OCI-LY1 (cell line): Measurements from ENCODE around the gene B3GALT2.

Source experiments
- H2AFZ ChIP-seq: fragments of 200-600 bp; sonication (generic), shearing (Covaris generic); 2 replicates; pipeline ENCODE4 v1.6.0; 2014; ENCODE audit warnings: antibody characterized with exemption, mild to moderate bottlenecking, low read length
- H3F3A ChIP-seq: fragments of 200-600 bp; sonication (generic), shearing (Covaris generic); 2 replicates; pipeline ENCODE4 v1.6.0; 2014; ENCODE audit warnings: mild to moderate bottlenecking, antibody characterized with exemption, low read length, moderate library complexity; ENCODE audit not compliant: insufficient read depth
- H3K27ac ChIP-seq: fragments of 200-600 bp; sonication (generic); 2 replicates; pipeline ENCODE4 v1.5.1; 2014; ENCODE audit warnings: low read length, mixed run types, mild to moderate bottlenecking, low read depth; ENCODE audit not compliant: poor library complexity, severe bottlenecking
- H3K27me3 ChIP-seq: fragments of 200-600 bp; sonication (generic); 2 replicates; pipeline ENCODE4 v1.6.0; 2014; ENCODE audit warnings: antibody characterized with exemption, mild to moderate bottlenecking, low read length, moderate library complexity; ENCODE audit not compliant: insufficient read depth
- H3K36me3 ChIP-seq: fragments of 200-600 bp; sonication (generic); 2 replicates; pipeline ENCODE4 v1.6.1; 2014; ENCODE audit warnings: mild to moderate bottlenecking, antibody characterized with exemption, low read length, moderate library complexity, mixed read lengths; ENCODE audit not compliant: insufficient read depth
- H3K4me1 ChIP-seq: fragments of 200-600 bp; sonication (generic); 2 replicates; pipeline ENCODE4 v1.5.1; 2014; ENCODE audit warnings: mild to moderate bottlenecking, low read length, moderate library complexity; ENCODE audit not compliant: insufficient read depth, severe bottlenecking
- H3K4me2 ChIP-seq: fragments of 200-600 bp; sonication (generic), shearing (Covaris generic); 2 replicates; pipeline ENCODE4 v1.6.1; 2014; ENCODE audit warnings: low read length
- H3K4me3 ChIP-seq: fragments of 200-600 bp; sonication (generic); 2 replicates; pipeline ENCODE4 v1.5.1; 2014; ENCODE audit warnings: low read length, low read depth, mild to moderate bottlenecking, mixed read lengths; ENCODE audit not compliant: poor library complexity, severe bottlenecking
- H3K79me2 ChIP-seq: fragments of 200-600 bp; shearing (Covaris generic); 2 replicates; pipeline ENCODE4 v1.6.1; 2016; ENCODE audit warnings: mixed run types, low read length, mixed read lengths; ENCODE audit not compliant: insufficient read depth
- H3K9ac ChIP-seq: fragments of 200-600 bp; sonication (generic), shearing (Covaris generic); 2 replicates; pipeline ENCODE4 v1.6.1; 2014; ENCODE audit warnings: mild to moderate bottlenecking, low read length, mixed read lengths
- H3K9me2 ChIP-seq: fragments of 200-600 bp; sonication (generic), shearing (Covaris generic); 2 replicates; pipeline ENCODE4 v1.6.1; 2014; ENCODE audit warnings: low read depth, mild to moderate bottlenecking, low read length, mixed read lengths
- H3K9me3 ChIP-seq: fragments of 200-600 bp; shearing (Covaris generic); 2 replicates; pipeline ENCODE4 v1.6.1; 2014; ENCODE audit warnings: low read length, mixed read lengths
- H4K20me1 ChIP-seq: fragments of 200-600 bp; sonication (generic), shearing (Covaris generic); 2 replicates; pipeline ENCODE4 v1.6.0; 2016; ENCODE audit warnings: mild to moderate bottlenecking, low read length; ENCODE audit not compliant: insufficient read depth
- CTCF ChIP-seq: fragments of 200-600 bp; sonication (generic), shearing (Covaris generic); IDR thresholded peaks from 2 replicates; pipeline ENCODE4 v1.5.1; 2017; ENCODE audit warnings: mild to moderate bottlenecking, antibody characterized with exemption, low read length, moderate library complexity, mixed read lengths
- EZH2 ChIP-seq: fragments of 200-600 bp; sonication (generic), shearing (Covaris generic); IDR thresholded peaks from 2 replicates; pipeline ENCODE4 v1.8.0; 2017; ENCODE audit warnings: borderline replicate concordance, mixed run types, mild to moderate bottlenecking, antibody characterized with exemption, low read length, moderate library complexity, mixed read lengths

B3GALT2 gene

GRCh38 chr1:193176788-193177187 lies 9.6 kb downstream of the B3GALT2 start:
- H3K4me2 ChIP-seq, result no peak overlapping the region
- no peaks in the 10 kb centered on the region for H3K27me3 ChIP-seq
- H3K4me3 ChIP-seq, result no peak overlapping the region
- H3K4me1 ChIP-seq, result peaks cover 16% of the 10 kb centered on the region
- no peak for TF ChIP-seq EZH2
- TF ChIP-seq CTCF, result no peak
- no peak overlapping the region for H2AFZ ChIP-seq
- no peaks in the 10 kb centered on the region for H4K20me1 ChIP-seq
- H3K9ac ChIP-seq, result no peak overlapping the region
- no peaks in the 10 kb centered on the region for H3K9me2 ChIP-seq
- H3F3A ChIP-seq, result 0 out of 2 replicates have a peak, but pooled peaks cover 4% of the 10 kb centered on the region
- no peaks in the 10 kb centered on the region for H3K9me3 ChIP-seq
- peaks cover 14% of the 10 kb centered on the region for H3K79me2 ChIP-seq
- H3K27ac ChIP-seq, result no peak overlapping the region
- H3K36me3 ChIP-seq, result peaks cover 15% of the 10 kb centered on the region

- Histone ChIP-seq H4K20me1 (no peaks in the 10 kb centered on the region), H3K9ac (no peak overlapping the region), H3K4me2 (no peak overlapping the region), H2AFZ (no peak overlapping the region), H3K9me2 (no peaks in the 10 kb centered on the region), H3K9me3 (no peaks in the 10 kb centered on the region), H3K36me3 (peaks cover 19% of the 10 kb centered on the region), H3K27ac (no peak overlapping the region), H3K4me3 (no peak overlapping the region), H3K27me3 (no peaks in the 10 kb centered on the region), H3F3A (0 out of 2 replicates have a peak, but pooled peaks cover 4% of the 10 kb centered on the region), H3K4me1 (peaks cover 12% of the 10 kb centered on the region), H3K79me2 (peaks cover 14% of the 10 kb centered on the region)
- TF ChIP-seq CTCF, result no peak
- no peak for TF ChIP-seq EZH2
These were observed 10.3 kb downstream of the B3GALT2 start for GRCh38 chr1:193176113-193176512.

- Histone ChIP-seq H2AFZ (no peak overlapping the region), H3K9ac (no peak overlapping the region), H3K9me3 (no peaks in the 10 kb centered on the region), H3K9me2 (no peaks in the 10 kb centered on the region), H4K20me1 (no peaks in the 10 kb centered on the region), H3K36me3 (peaks cover 51% of the 10 kb centered on the region), H3K4me1 (no peaks in the 10 kb centered on the region), H3K79me2 (no peaks in the 10 kb centered on the region), H3K4me2 (no peak overlapping the region), H3K27me3 (no peaks in the 10 kb centered on the region), H3F3A (no peaks in the 10 kb centered on the region), H3K27ac (no peak overlapping the region), H3K4me3 (no peak overlapping the region)
- TF ChIP-seq CTCF (no peak), EZH2 (no peak)
These were observed 29.1 kb downstream of the B3GALT2 start for GRCh38 chr1:193157360-193157759.
